MM.1S (cell line): ENCODE data around the gene NCKAP5.

Experiments used
- CTCF ChIP-seq: fragments of 300-600 bp; sonication (generic); IDR thresholded peaks from 2 replicates; pipeline ENCODE4 v1.5.1; 2016; ENCODE audit warnings: antibody characterized with exemption, low read length, mixed read lengths
- EZH2 ChIP-seq: fragments of 300-600 bp; sonication (generic); optimal IDR thresholded peaks from 2 replicates; pipeline ENCODE3; 2017; ENCODE audit warnings: low read depth, mild to moderate bottlenecking, antibody characterized with exemption, low read length, mixed read lengths

- TF ChIP-seq CTCF (no peak), EZH2 (no peak)
Observed at GRCh38 chr2:133415210-133415876, 152.9 kb downstream of the NCKAP5 start.
